ENCODE measurements around the gene SYT2. TPM values are rescaled to one million over a fixed set of nuclear protein-coding genes. Genes with fewer than 3 reads are reported as not detected.
"Not testable (repeated sequence)": the region's sequence is repeated elsewhere in the genome, so short reads cannot be mapped to it uniquely, and the experiment has no call there.

SYT2 gene
- total and polyA plus RNA-seq, 2 of the 13 experiments (the other 11 are each of a cell fraction or from before 2014, with no cell fraction given): not detected

- H3K4me3 ChIP-seq (replicated peaks in 1 of 3; ENCODE audit: insufficient read depth in 1 of 3, low read depth in 2 of 3, low read length in 3 of 3); H3K9ac ChIP-seq (ENCODE audit: insufficient read depth, low read depth, low read length); POLR2A ChIA-PET; H3K79me2 ChIP-seq (ENCODE audit: insufficient read depth, low read length); H3K4me1 ChIP-seq (ENCODE audit: insufficient read depth, low read length); intact Hi-C loops (cut with micrococcal nuclease; ENCODE audit: unreplicated experiment); DNase-seq (ENCODE audit: low spot score); BruUV-seq (replicated peaks); H3K27me3 ChIP-seq (ENCODE audit: control insufficient read depth in 1 of 2, insufficient read depth in 2 of 2, low read length in 2 of 2); CTCF ChIA-PET (ENCODE audit: low intra/inter-chr PET ratio, low total read pairs); H4K20me1 ChIP-seq (ENCODE audit: insufficient read depth, low read length); H2AFZ ChIP-seq (ENCODE audit: low read length); FAIRE-seq; H3K36me3 ChIP-seq (replicated peaks in 1 of 2; ENCODE audit: control insufficient read depth in 1 of 2, insufficient read depth in 2 of 2, low read length in 2 of 2); H3K4me2 ChIP-seq (ENCODE audit: low read depth, low read length); ATAC-seq; H3K9me3 ChIP-seq (ENCODE audit: low read length); H3K27ac ChIP-seq (ENCODE audit: extremely low read length, insufficient read depth, low read length); in situ Hi-C loops (cut with HindIII; ENCODE audit: extremely low pct_ligation_motif_present, low pct_unique_long_range_greater_than_20kb): not testable (repeated sequence)
- WGBS (ENCODE audit: low lambda C conversion rate): 54% methylated on average over 11 of the region's 11 CpGs
Measured at GRCh38 chr1:202614363-202615207, 95.7 kb downstream of the SYT2 start.

DNA sequence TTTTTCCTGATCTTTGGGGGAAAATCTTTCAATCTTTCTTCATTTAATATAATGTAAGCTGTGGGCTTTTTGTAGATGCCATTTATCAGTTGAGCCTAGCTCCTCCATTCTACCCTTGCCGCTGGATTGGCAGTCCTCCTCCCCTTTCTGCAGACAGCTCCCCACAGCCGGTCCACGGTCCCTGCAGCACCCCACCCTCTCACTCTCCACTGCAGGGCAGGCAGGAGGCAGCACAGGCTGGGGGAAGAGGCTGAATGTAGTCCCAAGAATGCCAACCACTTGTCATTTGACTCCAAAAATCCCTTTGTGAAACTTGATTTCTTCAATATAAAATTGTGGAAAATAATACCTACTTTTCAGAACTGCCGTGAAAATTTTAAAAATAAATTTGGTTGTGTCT, 96.7 kb downstream of the SYT2 start:
- ChIA-PET POLR2A (no interaction called here), CTCF (ENCODE audit: low intra/inter-chr PET ratio, low total read pairs) (no interaction called here)
- no peak for TF ChIP-seq ZNF549 (CRISPR knock-in tag; IDR thresholded peaks at IDR 0.05)
- TF ChIP-seq ZNF431 (CRISPR knock-in tag; IDR thresholded peaks at IDR 0.05; ENCODE audit: borderline replicate concordance, low read depth): no peak
- TF ChIP-seq HOXA3 (CRISPR knock-in tag; IDR thresholded peaks at IDR 0.05): no peak
- TF ChIP-seq PITX1 (CRISPR knock-in tag; IDR thresholded peaks at IDR 0.05): no peak
- TF ChIP-seq ESRRA (CRISPR knock-in tag; IDR thresholded peaks at IDR 0.05; ENCODE audit: low read depth): no peak
- no peak for TF ChIP-seq FOSL2 (CRISPR knock-in tag; IDR thresholded peaks at IDR 0.05)
- no peak for TF ChIP-seq SMARCE1 (IDR thresholded peaks at IDR 0.05; ENCODE audit: borderline replicate concordance)
- TF ChIP-seq KDM1A (CRISPR knock-in tag; IDR thresholded peaks at IDR 0.05): no peak
- TF ChIP-seq, protein P1, sequence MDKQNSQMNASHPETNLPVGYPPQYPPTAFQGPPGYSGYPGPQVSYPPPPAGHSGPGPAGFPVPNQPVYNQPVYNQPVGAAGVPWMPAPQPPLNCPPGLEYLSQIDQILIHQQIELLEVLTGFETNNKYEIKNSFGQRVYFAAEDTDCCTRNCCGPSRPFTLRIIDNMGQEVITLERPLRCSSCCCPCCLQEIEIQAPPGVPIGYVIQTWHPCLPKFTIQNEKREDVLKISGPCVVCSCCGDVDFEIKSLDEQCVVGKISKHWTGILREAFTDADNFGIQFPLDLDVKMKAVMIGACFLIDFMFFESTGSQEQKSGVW (CRISPR knock-in tag; IDR thresholded peaks at IDR 0.05; ENCODE audit: borderline replicate concordance): no peak
- no peak for TF ChIP-seq ZNF460 (CRISPR knock-in tag; IDR thresholded peaks at IDR 0.05; ENCODE audit: borderline replicate concordance)
- Histone ChIP-seq H3K36me3 (replicated peaks in 1 of 2; ENCODE audit: control insufficient read depth in 1 of 2, insufficient read depth in 2 of 2, low read length in 2 of 2) (no peaks in the 10 kb centered on the region), H4K20me1 (ENCODE audit: insufficient read depth, low read length) (no peaks in the 10 kb centered on the region), H3K4me2 (ENCODE audit: low read depth, low read length) (no peak overlapping the region), H3K79me2 (ENCODE audit: insufficient read depth, low read length) (no peaks in the 10 kb centered on the region), H3K4me1 (ENCODE audit: insufficient read depth, low read length) (no peaks in the 10 kb centered on the region), H3K9me3 (ENCODE audit: low read length) (no peaks in the 10 kb centered on the region), H2AFZ (ENCODE audit: low read length) (no peak overlapping the region), H3K27ac (ENCODE audit: extremely low read length, insufficient read depth, low read length) (no peak overlapping the region), H3K4me3 (replicated peaks in 1 of 3; ENCODE audit: insufficient read depth in 1 of 3, low read depth in 2 of 3, low read length in 3 of 3) (no peak overlapping the region), H3K27me3 (ENCODE audit: control insufficient read depth in 1 of 2, insufficient read depth in 2 of 2, low read length in 2 of 2) (no peaks in the 10 kb centered on the region; a peak in 1 of 5 replicates), H3K9ac (ENCODE audit: insufficient read depth, low read depth, low read length) (no peak overlapping the region)
- in situ Hi-C loops (cut with HindIII; ENCODE audit: extremely low pct_ligation_motif_present, low pct_unique_long_range_greater_than_20kb) (no loop called here), intact Hi-C loops (cut with micrococcal nuclease; ENCODE audit: unreplicated experiment) (no loop called here)
- BruUV-seq (replicated peaks): no TSS peak
- ATAC-seq: no peak
- FAIRE-seq: no peak
- no peak for DNase-seq (ENCODE audit: low spot score)
- 75% methylated on average over 4 of the region's 4 CpGs for WGBS (ENCODE audit: low lambda C conversion rate)

DNA sequence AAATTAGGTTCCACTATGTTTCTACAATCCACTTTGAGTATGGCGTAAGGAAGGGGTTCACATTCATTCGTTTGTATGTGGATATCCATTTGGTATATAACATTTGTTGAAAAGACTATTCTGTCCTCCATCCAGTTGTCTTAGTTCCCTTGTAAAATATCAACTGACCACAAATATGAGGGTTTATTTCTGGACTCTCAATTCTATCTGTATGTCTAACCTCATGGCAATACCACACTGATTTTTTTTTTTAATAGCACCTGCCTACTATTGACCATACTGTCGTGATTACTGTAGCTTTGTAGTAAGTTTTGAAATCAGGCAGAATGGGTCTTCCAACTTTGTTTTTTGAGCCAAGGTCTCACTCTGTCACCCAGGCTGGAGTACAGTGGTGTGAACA, 98.2 kb downstream of the SYT2 start:
- H3K4me3 ChIP-seq (replicated peaks in 1 of 3; ENCODE audit: insufficient read depth in 1 of 3, low read depth in 2 of 3, low read length in 3 of 3); CTCF ChIA-PET (ENCODE audit: low intra/inter-chr PET ratio, low total read pairs); intact Hi-C loops (cut with micrococcal nuclease; ENCODE audit: unreplicated experiment); POLR2A ChIA-PET; H3K4me1 ChIP-seq (ENCODE audit: insufficient read depth, low read length); H3K79me2 ChIP-seq (ENCODE audit: insufficient read depth, low read length); DNase-seq (ENCODE audit: low spot score); ATAC-seq; H4K20me1 ChIP-seq (ENCODE audit: insufficient read depth, low read length); H2AFZ ChIP-seq (ENCODE audit: low read length); BruUV-seq (replicated peaks); H3K27me3 ChIP-seq (ENCODE audit: control insufficient read depth in 1 of 2, insufficient read depth in 2 of 2, low read length in 2 of 2); in situ Hi-C loops (cut with HindIII; ENCODE audit: extremely low pct_ligation_motif_present, low pct_unique_long_range_greater_than_20kb); FAIRE-seq; H3K27ac ChIP-seq (ENCODE audit: extremely low read length, insufficient read depth, low read length); H3K9ac ChIP-seq (ENCODE audit: insufficient read depth, low read depth, low read length); H3K4me2 ChIP-seq (ENCODE audit: low read depth, low read length); H3K9me3 ChIP-seq (ENCODE audit: low read length); H3K36me3 ChIP-seq (replicated peaks in 1 of 2; ENCODE audit: control insufficient read depth in 1 of 2, insufficient read depth in 2 of 2, low read length in 2 of 2): not testable (repeated sequence)
- 88% methylated on average over 3 of the region's 3 CpGs for WGBS (ENCODE audit: low lambda C conversion rate)
